Natural killer cell (primary cell): ENCODE data around the gene ZNF438. TPM values are rescaled to one million over a fixed set of nuclear protein-coding genes. Genes with fewer than 3 reads are reported as not detected.

Experiments
- ATAC-seq, 3 donors: fragments of 150-1000 bp in 2 of 3; fragments of 200-7000 bp in 1 of 3; cut with Tn5 transposase; 1 replicate in 1 of 3; 2 replicates in 2 of 3; pipeline ENCODE4 v1.10.0; 2021; ENCODE audit warnings: mild to moderate bottlenecking in 2 of 3, moderate library complexity in 2 of 3
- DNase-seq, 2 donors: peaks; one replicate each; pipeline versions ENCODE4 v3.0.0 to v3.0.0-alpha.2; 2013 to 2021; ENCODE audit warnings: mixed read lengths in 1 of 2
- H3K27ac ChIP-seq: one replicate; pipeline ENCODE4 v1.5.1; 2013; ENCODE audit warnings: mild to moderate bottlenecking, low read length
- H3K27me3 ChIP-seq: one replicate; pipeline ENCODE4 v1.6.1; 2013; ENCODE audit warnings: low read length; ENCODE audit not compliant: control insufficient read depth, insufficient read depth
- H3K36me3 ChIP-seq: one replicate; pipeline ENCODE4 v1.6.1; 2013; ENCODE audit warnings: low read length; ENCODE audit not compliant: control insufficient read depth, insufficient read depth
- H3K4me1 ChIP-seq: one replicate; pipeline ENCODE4 v1.6.1; 2013; ENCODE audit warnings: low read length; ENCODE audit not compliant: control insufficient read depth, insufficient read depth
- H3K4me3 ChIP-seq: one replicate; pipeline ENCODE4 v1.5.1; 2013; ENCODE audit warnings: low read length
- H3K9me3 ChIP-seq: one replicate; pipeline ENCODE4 v1.6.1; 2013; ENCODE audit warnings: low read length; ENCODE audit not compliant: control insufficient read depth, insufficient read depth
- H3K27ac Mint-ChIP-seq, 2 donors: one replicate each; pipeline ENCODE4 v1.8.0; 2022; ENCODE audit warnings: mild to moderate bottlenecking in 2 of 2, mixed read lengths in 2 of 2, moderate library complexity in 1 of 2
- H3K27me3 Mint-ChIP-seq, 2 donors: one replicate each; pipeline ENCODE4 v1.8.0; 2022; ENCODE audit warnings: low read depth in 2 of 2, mixed read lengths in 2 of 2
- H3K36me3 Mint-ChIP-seq: one replicate; pipeline ENCODE4 v1.8.0; 2022; ENCODE audit warnings: mixed read lengths
- H3K4me1 Mint-ChIP-seq, 2 donors: one replicate each; pipeline ENCODE4 v1.8.0; 2022; ENCODE audit warnings: mixed read lengths in 2 of 2
- H3K4me3 Mint-ChIP-seq: one replicate; pipeline ENCODE4 v1.8.0; 2022; ENCODE audit warnings: mild to moderate bottlenecking, moderate library complexity, mixed read lengths
- H3K9me3 Mint-ChIP-seq, 2 donors: one replicate each; pipeline ENCODE4 v1.8.0; 2022; ENCODE audit warnings: mixed read lengths in 2 of 2
- CTCF ChIP-seq: fragments of 200-600 bp; IDR thresholded peaks from one replicate; pipeline ENCODE4 v1.8.0; 2022; ENCODE audit warnings: antibody characterized with exemption
- WGBS: methylation state at CpG from one replicate; pipeline ENCODE4 v1.1.7; 2013; ENCODE audit warnings: missing lambda C conversion rate; ENCODE audit not compliant: insufficient coverage; 5-methylcytosine and 5-hydroxymethylcytosine counted together
- intact Hi-C: fragments of 100-400 bp; cut with micrococcal nuclease; formaldehyde crosslinking; loops from one replicate; pipeline ENCODE4 v1.14.2; 2022
- total RNA-seq, 4 donors: library from RNA; stranded (reverse); fragments of 120-200 nt in 1 of 4; gene quantifications; one replicate each; pipeline versions ENCODE4 v1.2.3 to v1.2.4, GENCODE V29; 2013 to 2022

ZNF438 gene
- total RNA-seq, 3 donors from 2014 or later (not counting 1 experiment from before 2014, with no cell fraction given), result 2.2 to 3.7 (median 3.7) TPM

GRCh38 chr10:31069411-31069810, 37.7 kb upstream of the ZNF438 start:
- Histone ChIP-seq H3K4me3 (no peak overlapping the region), H3K27ac (no peak overlapping the region), H3K9me3 (no peaks in the 10 kb centered on the region), H3K4me1 (no peaks in the 10 kb centered on the region), H3K36me3 (no peaks in the 10 kb centered on the region), H3K27me3 (no peaks in the 10 kb centered on the region)
- ATAC-seq, result no peak
- Mint-ChIP-seq H3K27ac (no peak overlapping the region), H3K36me3 (no peaks in the 10 kb centered on the region), H3K4me1 (no peaks in the 10 kb centered on the region), H3K4me3 (no peak overlapping the region), H3K9me3 (no peaks in the 10 kb centered on the region), H3K27me3 (peaks cover 18 to 45% of the 10 kb centered on the region in 2 donors)
- DNase-seq, result no peak
- intact Hi-C loops, result no loop called here
- WGBS, result 96% methylated on average over 3 of the region's 3 CpGs
- TF ChIP-seq CTCF, result no peak

DNA sequence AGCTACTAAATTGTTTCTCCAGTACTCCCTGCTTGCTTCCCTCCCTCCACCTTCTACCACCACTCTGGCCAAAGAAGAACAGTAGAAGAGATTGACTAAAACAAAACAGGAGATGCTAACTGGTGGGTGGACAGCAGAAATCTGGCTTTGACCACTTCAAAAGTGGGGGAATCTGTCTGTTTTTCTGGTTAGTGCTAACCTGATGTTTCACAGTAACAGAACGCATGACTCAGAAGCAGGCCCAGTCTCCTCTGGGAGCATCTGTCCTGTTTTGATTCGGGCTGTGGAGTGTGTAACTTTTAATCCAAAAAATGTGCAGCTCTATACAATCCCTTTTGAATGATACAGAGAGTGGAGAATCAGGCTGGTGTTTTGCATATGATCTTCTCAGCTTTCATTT, 32.7 kb upstream of the ZNF438 start:
- ATAC-seq (no peak), DNase-seq (no peak)
- Mint-ChIP-seq H3K36me3 (no peaks in the 10 kb centered on the region), H3K4me1 (no peaks in the 10 kb centered on the region), H3K27me3 (peaks cover 15 to 20% of the 10 kb centered on the region in 2 donors), H3K27ac (no peak overlapping the region), H3K9me3 (no peaks in the 10 kb centered on the region), H3K4me3 (no peak overlapping the region)
- Histone ChIP-seq H3K27me3 (no peaks in the 10 kb centered on the region), H3K27ac (no peak overlapping the region), H3K36me3 (no peaks in the 10 kb centered on the region), H3K4me3 (no peak overlapping the region), H3K9me3 (no peaks in the 10 kb centered on the region), H3K4me1 (no peaks in the 10 kb centered on the region)
- intact Hi-C loops, result no loop called here
- WGBS, result 47% methylated on average over 2 of the region's 2 CpGs
- no peak for TF ChIP-seq CTCF

DNA sequence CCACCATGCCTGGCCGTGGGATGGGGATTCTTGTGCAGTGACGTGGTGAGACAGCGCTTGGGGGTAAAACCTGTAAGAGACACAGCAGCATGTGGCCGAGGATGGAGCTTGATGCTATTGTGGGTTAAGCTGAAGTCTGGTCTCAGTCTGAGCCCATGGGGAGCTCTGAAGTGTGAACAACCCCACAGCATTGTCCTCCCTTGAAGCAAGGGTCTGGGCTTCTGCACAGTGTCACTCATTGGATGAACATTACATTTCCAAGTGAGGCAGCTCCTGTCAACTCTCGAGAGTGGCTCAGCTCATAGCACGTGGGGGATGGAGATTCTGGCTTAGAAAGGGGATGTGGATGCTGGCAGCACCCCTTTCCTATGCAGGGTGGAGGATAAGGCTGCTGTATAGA, 32.2 kb upstream of the ZNF438 start:
- Histone ChIP-seq H3K27me3 (no peaks in the 10 kb centered on the region), H3K4me1 (no peaks in the 10 kb centered on the region), H3K36me3 (no peaks in the 10 kb centered on the region), H3K4me3 (no peak overlapping the region), H3K27ac (no peak overlapping the region), H3K9me3 (no peaks in the 10 kb centered on the region)
- no peaks in the 10 kb centered on the region for H3K36me3 Mint-ChIP-seq
- WGBS, result 84% methylated on average over 6 of the region's 6 CpGs
- H3K4me3 Mint-ChIP-seq, result no peak overlapping the region
- H3K4me1 Mint-ChIP-seq, result no peaks in the 10 kb centered on the region
- ATAC-seq (no peak), DNase-seq (no peak)
- no peak for TF ChIP-seq CTCF
- intact Hi-C loops, result no loop called here
- no peaks in the 10 kb centered on the region for H3K9me3 Mint-ChIP-seq
- peaks cover 10 to 15% of the 10 kb centered on the region in 2 donors for H3K27me3 Mint-ChIP-seq
- H3K27ac Mint-ChIP-seq, result no peak overlapping the region

DNA sequence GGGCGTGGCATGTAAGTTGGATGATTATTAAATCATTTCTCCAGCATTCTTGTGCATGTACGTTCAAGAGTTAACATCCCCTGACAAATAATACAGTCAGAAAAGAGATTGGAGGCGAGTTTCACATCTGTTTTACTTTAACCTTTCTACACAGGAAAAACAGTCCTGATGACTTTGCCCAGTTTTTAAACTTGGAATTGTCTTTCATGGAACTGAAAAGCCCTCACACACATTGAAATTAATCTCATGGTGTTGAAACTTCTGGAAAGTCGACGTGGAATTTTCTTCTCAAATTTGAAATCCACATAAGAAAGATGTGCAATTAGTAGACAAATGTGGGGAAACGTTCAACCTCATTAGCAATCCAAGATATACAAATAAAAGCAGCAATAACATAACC, 31.2 kb upstream of the ZNF438 start:
- H3K27me3 ChIP-seq, result no peaks in the 10 kb centered on the region
- H3K27me3 Mint-ChIP-seq, result peaks cover 6 to 9% of the 10 kb centered on the region in 2 donors
- no peaks in the 10 kb centered on the region for H3K36me3 ChIP-seq
- no peaks in the 10 kb centered on the region for H3K9me3 Mint-ChIP-seq
- H3K9me3 ChIP-seq, result no peaks in the 10 kb centered on the region
- no peaks in the 10 kb centered on the region for H3K4me1 Mint-ChIP-seq
- no peak for DNase-seq
- no peak overlapping the region for H3K4me3 ChIP-seq
- no peaks in the 10 kb centered on the region for H3K36me3 Mint-ChIP-seq
- no peak for ATAC-seq
- TF ChIP-seq CTCF, result no peak
- H3K4me1 ChIP-seq, result no peaks in the 10 kb centered on the region
- H3K4me3 Mint-ChIP-seq, result no peak overlapping the region
- intact Hi-C loops, result no loop called here
- H3K27ac Mint-ChIP-seq, result no peak overlapping the region
- WGBS, result 85% methylated on average over 4 of the region's 6 CpGs
- no peak overlapping the region for H3K27ac ChIP-seq
